Activated CD4-positive, alpha-beta memory T cell treated with anti-CD3 and anti-CD28 coated beads for 36 hours (primary cell): ENCODE measurements around the gene TAOK1. TPM values are rescaled to one million over a fixed set of nuclear protein-coding genes. Genes with fewer than 3 reads are reported as not detected.

Experiments used
- CTCF ChIA-PET: fragments of 350-600 bp; sonication (Branson Sonifier 250); formaldehyde crosslinking; loops from one replicate; lab custom pipeline; 2021; ENCODE audit warnings: antibody characterized with exemption, inconsistent platforms; lab: Charles Lee
- POLR2A ChIA-PET: fragments of 350-600 bp; sonication (Branson Sonifier 250); formaldehyde crosslinking; loops from one replicate; lab custom pipeline; 2021; ENCODE audit warnings: antibody characterized with exemption; lab: Charles Lee
- DNase-seq: peaks from one replicate; pipeline ENCODE4 v3.0.0-alpha.2; 2020
- H3K27ac Mint-ChIP-seq: one replicate; pipeline ENCODE4 v1.8.0; 2021; ENCODE audit warnings: mixed read lengths
- H3K27me3 Mint-ChIP-seq: one replicate; pipeline ENCODE4 v1.8.0; 2021; ENCODE audit warnings: mixed read lengths
- H3K36me3 Mint-ChIP-seq: one replicate; pipeline ENCODE4 v1.8.0; 2021; ENCODE audit warnings: mixed read lengths
- H3K4me1 Mint-ChIP-seq: one replicate; pipeline ENCODE4 v1.8.0; 2021; ENCODE audit warnings: low read depth, mixed read lengths
- H3K4me3 Mint-ChIP-seq: one replicate; pipeline ENCODE4 v1.8.0; 2021; ENCODE audit warnings: mild to moderate bottlenecking, mixed read lengths
- H3K9me3 Mint-ChIP-seq: one replicate; pipeline ENCODE4 v1.8.0; 2021; ENCODE audit warnings: mixed read lengths
- intact Hi-C: fragments of 100-400 bp; cut with micrococcal nuclease; formaldehyde crosslinking; loops from one replicate; pipeline ENCODE4 v1.15.1; 2023
- total RNA-seq, 2 experiments: library from RNA; stranded (reverse); gene quantifications; one replicate each; pipeline ENCODE4 v1.2.3, GENCODE V29; 2021

The TAOK1 gene
- total RNA-seq, 2 experiments from 2014 or later = 29.8 to 34.3 TPM

DNA sequence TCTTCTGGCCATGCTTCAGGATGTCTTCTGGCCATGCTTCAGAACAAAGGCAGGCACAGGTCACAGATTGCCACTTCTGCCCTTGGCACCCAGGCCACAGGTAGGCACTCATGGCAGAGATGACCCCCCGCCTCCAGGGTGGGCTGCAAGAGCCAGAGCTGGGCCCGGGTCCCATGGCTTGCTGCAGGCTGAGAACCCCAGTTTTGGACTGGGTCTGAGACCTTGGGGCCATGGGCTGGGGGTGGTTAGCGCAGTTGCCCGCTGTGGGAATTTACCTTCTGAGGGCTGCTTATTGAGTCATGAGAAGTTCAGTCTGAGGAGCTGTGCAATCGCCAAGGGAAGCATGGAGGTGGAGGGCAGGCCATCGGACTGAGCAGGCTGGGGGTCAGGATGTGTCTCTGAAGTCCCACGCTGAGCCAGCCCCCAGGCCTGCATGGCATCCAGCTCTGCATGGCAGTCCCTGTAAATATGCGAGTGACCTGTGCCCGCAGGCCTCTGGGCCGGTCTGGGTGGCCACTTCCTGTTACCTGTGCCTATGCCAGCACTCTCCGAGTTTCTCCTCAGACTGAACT, 204.4 kb downstream of the TAOK1 start:
- H3K4me1 Mint-ChIP-seq = peaks cover 41% of the 10 kb centered on the region
- POLR2A ChIA-PET = interaction anchor here (1.7 to 3.2 kb wide), 2 partner anchors 21 to 23 kb away, joined by 3 to 13 read pairs; no protein-coding TSS in a partner anchor
- no peak for DNase-seq
- no peak overlapping the region for H3K27ac Mint-ChIP-seq
- H3K27me3 Mint-ChIP-seq = no peaks in the 10 kb centered on the region
- H3K4me3 Mint-ChIP-seq = peak overlapping the region; percentile 73
- intact Hi-C loops = no loop called here
- CTCF ChIA-PET = interaction anchor here (1.0 to 5.0 kb wide), 5 partner anchors 13 to 220 kb away, joined by 3 to 159 read pairs (median 3); no protein-coding TSS in a partner anchor
- peaks cover 1% of the 10 kb centered on the region for H3K36me3 Mint-ChIP-seq
- no peaks in the 10 kb centered on the region for H3K9me3 Mint-ChIP-seq

DNA sequence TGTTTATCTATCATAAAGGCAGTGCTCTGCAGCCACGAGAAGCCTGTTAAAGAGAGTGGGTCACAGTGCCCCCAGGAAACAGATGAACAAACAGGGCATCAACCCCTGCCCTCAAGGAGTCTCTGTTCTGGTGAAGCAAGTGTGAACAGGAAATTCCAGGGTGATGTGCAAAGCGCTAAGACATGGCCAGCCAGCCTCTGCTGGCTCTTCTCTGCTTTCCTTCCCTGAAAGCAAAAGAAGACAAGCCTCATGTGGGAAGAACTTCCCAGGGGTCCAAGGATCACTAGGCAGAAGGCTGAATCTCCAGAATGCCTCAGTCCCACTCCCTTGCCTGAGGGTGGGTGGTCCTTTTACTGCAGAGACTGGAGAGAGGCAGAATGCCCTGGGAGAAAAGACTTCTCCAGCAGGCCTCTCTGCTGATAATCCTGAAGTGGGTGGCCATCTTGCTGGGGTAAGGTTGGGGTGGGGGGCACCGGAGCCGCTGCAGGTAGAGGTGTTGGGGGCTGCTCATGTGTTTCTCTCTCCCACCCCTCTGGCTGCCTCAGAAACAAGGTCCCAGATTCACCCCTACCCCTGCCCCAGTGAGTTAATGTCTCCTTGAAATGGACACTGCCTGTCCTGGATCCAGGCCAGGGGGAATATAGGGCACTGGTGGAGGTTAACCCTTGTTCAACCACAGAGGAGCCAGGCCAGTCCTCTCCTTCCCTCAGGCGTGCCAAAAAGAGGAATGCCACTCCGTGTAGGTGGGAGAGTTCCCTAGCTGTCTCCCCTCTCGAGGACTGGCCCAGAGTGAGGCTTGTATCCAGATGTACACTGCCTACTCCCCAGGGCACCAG, 205.2 kb downstream of the TAOK1 start:
- POLR2A ChIA-PET = no interaction called here
- H3K4me3 Mint-ChIP-seq = peak overlapping the region; percentile 35
- CTCF ChIA-PET = interaction anchor here (1.0 to 5.0 kb wide), 4 partner anchors 14 to 221 kb away, joined by 3 to 159 read pairs (median 4); no protein-coding TSS in a partner anchor
- no peaks in the 10 kb centered on the region for H3K27me3 Mint-ChIP-seq
- H3K27ac Mint-ChIP-seq = no peak overlapping the region
- intact Hi-C loops = no loop called here
- peaks cover 36% of the 10 kb centered on the region for H3K4me1 Mint-ChIP-seq
- H3K9me3 Mint-ChIP-seq = no peaks in the 10 kb centered on the region
- H3K36me3 Mint-ChIP-seq = peaks cover 1% of the 10 kb centered on the region
- DNase-seq = no peak

DNA sequence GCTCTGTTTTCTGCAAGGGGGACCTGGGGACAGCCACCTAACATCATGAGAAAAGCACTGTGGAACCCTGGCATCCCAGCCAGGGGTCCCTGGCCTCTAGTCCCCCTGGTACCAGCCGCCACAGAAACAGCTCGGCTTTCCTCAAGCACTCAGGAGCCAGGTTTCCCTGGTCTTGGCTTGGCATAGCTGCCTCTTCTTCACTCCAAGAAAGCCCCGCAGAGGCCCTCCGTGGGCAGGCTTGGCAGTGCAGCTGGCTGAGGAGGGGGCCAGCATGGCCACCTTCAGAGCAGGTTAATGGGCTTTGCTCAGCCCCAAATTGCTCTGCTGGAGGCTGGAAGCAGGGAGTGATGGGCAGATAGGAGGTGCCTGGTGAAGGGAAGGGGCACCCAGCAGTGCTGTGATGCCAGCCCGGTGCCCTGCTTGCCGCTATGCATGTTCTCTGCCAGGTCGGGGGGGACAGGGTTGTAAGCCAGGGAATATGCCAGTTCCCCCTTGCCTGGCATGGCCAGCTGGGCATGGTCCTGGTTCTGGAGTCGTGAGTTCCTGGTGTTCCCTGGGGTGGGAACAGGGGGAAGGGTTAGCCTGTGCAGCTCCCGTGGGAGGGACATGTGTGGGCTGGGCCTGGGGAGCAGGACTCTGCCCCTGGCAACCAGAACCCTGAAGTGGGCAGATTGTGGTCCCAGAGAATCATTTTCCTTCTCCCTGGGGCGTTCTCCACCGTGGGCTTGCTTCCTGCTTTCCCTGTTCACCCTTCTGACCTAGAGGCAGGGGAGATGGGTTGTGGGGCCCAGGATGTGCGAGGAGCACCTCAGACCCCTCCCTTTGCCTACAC, 206.0 kb downstream of the TAOK1 start:
- peaks cover 28% of the 10 kb centered on the region for H3K4me1 Mint-ChIP-seq
- H3K27ac Mint-ChIP-seq = no peak overlapping the region
- no peaks in the 10 kb centered on the region for H3K27me3 Mint-ChIP-seq
- no peak for DNase-seq
- ChIA-PET POLR2A (no interaction called here), CTCF (interaction anchor here (1.3 kb wide), 1 partner anchor 17 kb away, joined by 5 read pairs; no protein-coding TSS in a partner anchor)
- H3K9me3 Mint-ChIP-seq = no peaks in the 10 kb centered on the region
- H3K36me3 Mint-ChIP-seq = peaks cover 1% of the 10 kb centered on the region
- H3K4me3 Mint-ChIP-seq = no peak overlapping the region
- intact Hi-C loops = no loop called here

DNA sequence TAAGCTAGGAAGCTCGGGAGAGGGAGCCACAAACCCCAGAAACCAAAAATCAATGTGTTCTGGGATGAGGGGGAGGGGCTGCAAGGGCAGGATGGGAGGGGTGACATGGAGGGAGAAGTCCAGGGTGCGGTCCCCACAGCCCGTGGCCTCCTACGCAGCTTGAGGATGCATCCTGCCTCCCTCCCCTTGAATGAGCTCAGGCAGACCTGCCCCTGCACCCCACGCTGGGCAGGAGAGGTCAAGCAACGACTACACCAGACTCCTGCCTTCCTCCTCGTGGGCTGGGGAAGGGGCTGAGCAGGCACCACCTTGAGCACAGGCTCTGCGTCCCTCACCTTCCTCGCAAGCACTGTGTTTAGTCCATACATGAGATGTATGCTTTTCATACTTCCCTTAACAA, 206.6 kb downstream of the TAOK1 start:
- H3K27me3 Mint-ChIP-seq = no peaks in the 10 kb centered on the region
- ChIA-PET CTCF (interaction anchor here (0.7 to 1.2 kb wide), 3 partner anchors 20 to 227 kb away, joined by 3 to 4 read pairs (median 3); no protein-coding TSS in a partner anchor), POLR2A (no interaction called here)
- peaks cover 1% of the 10 kb centered on the region for H3K36me3 Mint-ChIP-seq
- intact Hi-C loops = no loop called here
- no peak overlapping the region for H3K27ac Mint-ChIP-seq
- peaks cover 22% of the 10 kb centered on the region for H3K4me1 Mint-ChIP-seq
- no peak for DNase-seq
- no peaks in the 10 kb centered on the region for H3K9me3 Mint-ChIP-seq
- H3K4me3 Mint-ChIP-seq = no peak overlapping the region

DNA sequence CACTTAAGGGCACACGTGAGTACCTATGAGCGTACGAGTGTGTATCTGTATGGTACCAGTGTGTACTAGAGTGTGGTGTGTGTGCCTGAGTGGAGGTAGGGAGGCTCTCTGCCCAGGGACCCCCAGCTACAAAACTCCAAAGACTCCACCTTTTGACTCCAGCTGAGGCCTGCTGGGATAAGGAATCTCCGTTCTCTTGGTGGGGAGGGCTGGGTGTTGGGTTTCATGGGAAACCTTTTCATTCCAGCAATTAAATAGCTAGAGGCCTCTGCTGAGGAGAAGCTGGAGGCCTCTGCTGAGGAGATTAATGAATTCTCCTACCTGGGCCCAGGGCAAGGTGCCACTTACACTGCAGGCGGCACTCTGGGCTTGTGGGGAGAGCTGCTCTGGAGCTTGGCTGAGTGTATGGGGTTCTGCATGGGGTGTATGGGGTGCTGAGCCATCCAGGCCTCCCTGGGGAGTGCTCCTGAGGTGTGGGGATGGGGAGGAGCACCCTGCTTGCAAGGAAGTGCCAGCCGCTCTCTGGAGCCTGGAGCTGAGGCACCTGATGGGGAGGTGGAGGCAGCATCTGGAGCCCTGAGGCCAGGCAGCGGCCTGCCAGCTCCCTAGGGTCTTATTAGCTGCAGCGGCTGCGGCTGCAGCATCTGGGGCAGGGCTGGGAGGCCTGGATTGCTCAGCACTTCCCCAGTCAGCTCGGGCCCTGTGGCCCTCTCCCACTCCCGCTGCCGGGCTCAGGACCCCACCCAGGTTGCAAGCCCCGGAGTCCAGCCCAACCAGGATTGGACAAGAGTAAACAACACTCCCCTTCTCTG, 207.4 kb downstream of the TAOK1 start:
- CTCF ChIA-PET = interaction anchor here (0.7 to 2.4 kb wide), 5 partner anchors 16 to 228 kb away, joined by 3 to 9 read pairs (median 3); no protein-coding TSS in a partner anchor
- POLR2A ChIA-PET = no interaction called here
- no peaks in the 10 kb centered on the region for H3K27me3 Mint-ChIP-seq

More for the DNA sequence above, 207.4 kb downstream of the TAOK1 start:
- no peak for DNase-seq
- no peak overlapping the region for H3K4me3 Mint-ChIP-seq
- H3K9me3 Mint-ChIP-seq = no peaks in the 10 kb centered on the region
- intact Hi-C loops = no loop called here
- H3K36me3 Mint-ChIP-seq = peaks cover 1% of the 10 kb centered on the region
- H3K27ac Mint-ChIP-seq = no peak overlapping the region
- H3K4me1 Mint-ChIP-seq = peaks cover 14% of the 10 kb centered on the region

Other genes starting within 250 kb of the TAOK1 start
- 10 to 100 TPM; 46.3 to 47.1 TPM for gene MYO18A, start 210.0 kb upstream of the TAOK1 start, total RNA-seq
- gene CRYBA1, start 143.5 kb upstream of the TAOK1 start, total RNA-seq = not detected
- gene NUFIP2, start 96.2 kb upstream of the TAOK1 start, total RNA-seq = 10 to 100 TPM; 45.6 to 56.9 TPM
- gene ABHD15, start 176.7 kb downstream of the TAOK1 start, total RNA-seq = 1 to 10 TPM; 8.9 to 9.8 TPM
- 10 to 100 TPM; 54.2 to 55.3 TPM for gene TP53I13, start 178.3 kb downstream of the TAOK1 start, total RNA-seq
- gene GIT1, start 199.3 kb downstream of the TAOK1 start, total RNA-seq = 10 to 100 TPM; 51.3 to 54.4 TPM
- 10 to 100 TPM; 14.1 to 15.1 TPM for gene ANKRD13B, start 202.8 kb downstream of the TAOK1 start, total RNA-seq
- 10 to 100 TPM; 21.3 to 22.1 TPM for gene CORO6, start 232.5 kb downstream of the TAOK1 start, total RNA-seq